Right hindlimb (tissue), 1 donor: ENCODE results near the gene AK8.

Experiments used
- DNase-seq: peaks from one replicate; pipeline ENCODE4 v3.0.0-alpha.2; 2018

AK8 gene

GRCh38 chr9:132877824-132878694, at the start of gene AK8:
TSS of gene AK8 (minus strand) at chr9:132878284. CDS start at chr9:132878255, 29 bp downstream.
- peak; percentile 86 for DNase-seq

- DNase-seq: no peak
These were observed 49.6 kb upstream of the AK8 start for GRCh38 chr9:132927704-132928103.

GRCh38 chr9:132923346-132923902, 45.3 kb upstream of the AK8 start:
- DNase-seq: no peak

- peak; percentile 28 for DNase-seq
These were observed 41.7 kb upstream of the AK8 start for GRCh38 chr9:132919614-132920268.

- DNase-seq: no peak
These were observed 36.8 kb upstream of the AK8 start for GRCh38 chr9:132914924-132915323.

GRCh38 chr9:132912131-132912530, 34.0 kb upstream of the AK8 start:
- no peak for DNase-seq

GRCh38 chr9:132910376-132910775, 32.3 kb upstream of the AK8 start:
- no peak for DNase-seq

GRCh38 chr9:132909311-132909710, 31.2 kb upstream of the AK8 start:
- DNase-seq: no peak

GRCh38 chr9:132908635-132909034, 30.6 kb upstream of the AK8 start:
- no peak for DNase-seq

- DNase-seq: no peak
These were observed 27.6 kb upstream of the AK8 start for GRCh38 chr9:132905726-132906125.

- no peak for DNase-seq
These were observed 25.7 kb upstream of the AK8 start for GRCh38 chr9:132903574-132904492.

GRCh38 chr9:132901858-132902831, 24.1 kb upstream of the AK8 start:
- peak; percentile 88 for DNase-seq

GRCh38 chr9:132898051-132898450, 20.0 kb upstream of the AK8 start:
- DNase-seq: no peak

GRCh38 chr9:132896906-132897305, 18.8 kb upstream of the AK8 start:
- no peak for DNase-seq

- no peak for DNase-seq
These were observed 18.2 kb upstream of the AK8 start for GRCh38 chr9:132896264-132896663.

GRCh38 chr9:132894862-132895835, 17.1 kb upstream of the AK8 start:
- DNase-seq: no peak

GRCh38 chr9:132894346-132894745, 16.3 kb upstream of the AK8 start:
- no peak for DNase-seq

GRCh38 chr9:132892400-132892799, 14.3 kb upstream of the AK8 start:
- DNase-seq: no peak

GRCh38 chr9:132888151-132888550, 10.1 kb upstream of the AK8 start:
- DNase-seq: no peak
